Measurements from ENCODE around the gene C19orf25. TPM values are rescaled to one million over a fixed set of nuclear protein-coding genes. Genes with fewer than 3 reads are reported as not detected.

C19orf25 gene
- total and polyA plus RNA-seq, 9 of the 15 experiments (the other 6 are each of a cell fraction or from before 2014, with no cell fraction given), result 0.79 to 96.0 (median 36.1) TPM

DNA sequence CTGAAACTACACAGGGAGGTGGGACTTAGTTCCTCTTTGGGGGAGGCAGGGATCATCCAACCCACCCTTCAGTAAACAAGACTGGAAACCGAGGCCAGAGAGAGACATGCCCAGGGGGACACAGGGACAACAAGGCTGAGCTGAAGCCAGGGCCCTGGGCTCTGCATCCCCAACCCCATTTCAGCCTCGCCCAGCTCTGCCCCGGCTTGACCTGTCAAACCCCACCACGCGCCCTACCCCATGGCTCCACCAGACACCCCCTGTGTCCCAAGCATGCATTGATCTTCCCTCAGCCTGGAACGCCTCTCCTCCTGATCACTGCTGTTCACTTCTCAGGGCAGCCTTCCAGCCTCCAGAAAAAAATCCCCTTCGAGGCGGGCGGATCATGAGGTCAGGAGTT, 31.1 kb downstream of the C19orf25 start (continued):
- TF ChIP-seq, protein P1, sequence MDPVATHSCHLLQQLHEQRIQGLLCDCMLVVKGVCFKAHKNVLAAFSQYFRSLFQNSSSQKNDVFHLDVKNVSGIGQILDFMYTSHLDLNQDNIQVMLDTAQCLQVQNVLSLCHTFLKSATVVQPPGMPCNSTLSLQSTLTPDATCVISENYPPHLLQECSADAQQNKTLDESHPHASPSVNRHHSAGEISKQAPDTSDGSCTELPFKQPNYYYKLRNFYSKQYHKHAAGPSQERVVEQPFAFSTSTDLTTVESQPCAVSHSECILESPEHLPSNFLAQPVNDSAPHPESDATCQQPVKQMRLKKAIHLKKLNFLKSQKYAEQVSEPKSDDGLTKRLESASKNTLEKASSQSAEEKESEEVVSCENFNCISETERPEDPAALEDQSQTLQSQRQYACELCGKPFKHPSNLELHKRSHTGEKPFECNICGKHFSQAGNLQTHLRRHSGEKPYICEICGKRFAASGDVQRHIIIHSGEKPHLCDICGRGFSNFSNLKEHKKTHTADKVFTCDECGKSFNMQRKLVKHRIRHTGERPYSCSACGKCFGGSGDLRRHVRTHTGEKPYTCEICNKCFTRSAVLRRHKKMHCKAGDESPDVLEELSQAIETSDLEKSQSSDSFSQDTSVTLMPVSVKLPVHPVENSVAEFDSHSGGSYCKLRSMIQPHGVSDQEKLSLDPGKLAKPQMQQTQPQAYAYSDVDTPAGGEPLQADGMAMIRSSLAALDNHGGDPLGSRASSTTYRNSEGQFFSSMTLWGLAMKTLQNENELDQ (CRISPR knock-in tag; IDR thresholded peaks at IDR 0.05; ENCODE audit: borderline replicate concordance), result no peak
- TF ChIP-seq MYNN (IDR thresholded peaks at IDR 0.05) (no peak), MYNN (CRISPR knock-in tag; IDR thresholded peaks at IDR 0.05) (no peak), ZNF217 (CRISPR knock-in tag; IDR thresholded peaks at IDR 0.05) (no peak), NR2C2 (CRISPR knock-in tag; IDR thresholded peaks at IDR 0.05) (no peak), NR2C2 (tag; IDR thresholded peaks at IDR 0.05) (no peak), PTTG1 (tag; IDR thresholded peaks at IDR 0.05; ENCODE audit: low read depth) (no peak), ZNF140 (CRISPR knock-in tag; IDR thresholded peaks at IDR 0.05) (no peak), BACH1 (tag; IDR thresholded peaks at IDR 0.05) (no peak), ZSCAN29 (IDR thresholded peaks at IDR 0.05) (no peak), ZBED1 (IDR thresholded peaks at IDR 0.05) (no peak), CHCHD3 (CRISPR knock-in tag; IDR thresholded peaks at IDR 0.05) (no peak)
- TF ChIP-seq, protein P2, sequence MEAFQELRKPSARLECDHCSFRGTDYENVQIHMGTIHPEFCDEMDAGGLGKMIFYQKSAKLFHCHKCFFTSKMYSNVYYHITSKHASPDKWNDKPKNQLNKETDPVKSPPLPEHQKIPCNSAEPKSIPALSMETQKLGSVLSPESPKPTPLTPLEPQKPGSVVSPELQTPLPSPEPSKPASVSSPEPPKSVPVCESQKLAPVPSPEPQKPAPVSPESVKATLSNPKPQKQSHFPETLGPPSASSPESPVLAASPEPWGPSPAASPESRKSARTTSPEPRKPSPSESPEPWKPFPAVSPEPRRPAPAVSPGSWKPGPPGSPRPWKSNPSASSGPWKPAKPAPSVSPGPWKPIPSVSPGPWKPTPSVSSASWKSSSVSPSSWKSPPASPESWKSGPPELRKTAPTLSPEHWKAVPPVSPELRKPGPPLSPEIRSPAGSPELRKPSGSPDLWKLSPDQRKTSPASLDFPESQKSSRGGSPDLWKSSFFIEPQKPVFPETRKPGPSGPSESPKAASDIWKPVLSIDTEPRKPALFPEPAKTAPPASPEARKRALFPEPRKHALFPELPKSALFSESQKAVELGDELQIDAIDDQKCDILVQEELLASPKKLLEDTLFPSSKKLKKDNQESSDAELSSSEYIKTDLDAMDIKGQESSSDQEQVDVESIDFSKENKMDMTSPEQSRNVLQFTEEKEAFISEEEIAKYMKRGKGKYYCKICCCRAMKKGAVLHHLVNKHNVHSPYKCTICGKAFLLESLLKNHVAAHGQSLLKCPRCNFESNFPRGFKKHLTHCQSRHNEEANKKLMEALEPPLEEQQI (IDR thresholded peaks at IDR 0.05), result no peak
- TF ChIP-seq, protein P3, sequence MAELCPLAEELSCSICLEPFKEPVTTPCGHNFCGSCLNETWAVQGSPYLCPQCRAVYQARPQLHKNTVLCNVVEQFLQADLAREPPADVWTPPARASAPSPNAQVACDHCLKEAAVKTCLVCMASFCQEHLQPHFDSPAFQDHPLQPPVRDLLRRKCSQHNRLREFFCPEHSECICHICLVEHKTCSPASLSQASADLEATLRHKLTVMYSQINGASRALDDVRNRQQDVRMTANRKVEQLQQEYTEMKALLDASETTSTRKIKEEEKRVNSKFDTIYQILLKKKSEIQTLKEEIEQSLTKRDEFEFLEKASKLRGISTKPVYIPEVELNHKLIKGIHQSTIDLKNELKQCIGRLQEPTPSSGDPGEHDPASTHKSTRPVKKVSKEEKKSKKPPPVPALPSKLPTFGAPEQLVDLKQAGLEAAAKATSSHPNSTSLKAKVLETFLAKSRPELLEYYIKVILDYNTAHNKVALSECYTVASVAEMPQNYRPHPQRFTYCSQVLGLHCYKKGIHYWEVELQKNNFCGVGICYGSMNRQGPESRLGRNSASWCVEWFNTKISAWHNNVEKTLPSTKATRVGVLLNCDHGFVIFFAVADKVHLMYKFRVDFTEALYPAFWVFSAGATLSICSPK (IDR thresholded peaks at IDR 0.05; ENCODE audit: borderline replicate concordance), result no peak
- TF ChIP-seq, protein P4, sequence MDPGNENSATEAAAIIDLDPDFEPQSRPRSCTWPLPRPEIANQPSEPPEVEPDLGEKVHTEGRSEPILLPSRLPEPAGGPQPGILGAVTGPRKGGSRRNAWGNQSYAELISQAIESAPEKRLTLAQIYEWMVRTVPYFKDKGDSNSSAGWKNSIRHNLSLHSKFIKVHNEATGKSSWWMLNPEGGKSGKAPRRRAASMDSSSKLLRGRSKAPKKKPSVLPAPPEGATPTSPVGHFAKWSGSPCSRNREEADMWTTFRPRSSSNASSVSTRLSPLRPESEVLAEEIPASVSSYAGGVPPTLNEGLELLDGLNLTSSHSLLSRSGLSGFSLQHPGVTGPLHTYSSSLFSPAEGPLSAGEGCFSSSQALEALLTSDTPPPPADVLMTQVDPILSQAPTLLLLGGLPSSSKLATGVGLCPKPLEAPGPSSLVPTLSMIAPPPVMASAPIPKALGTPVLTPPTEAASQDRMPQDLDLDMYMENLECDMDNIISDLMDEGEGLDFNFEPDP (CRISPR knock-in tag; IDR thresholded peaks at IDR 0.05), result no peak
- TF ChIP-seq, protein P5, sequence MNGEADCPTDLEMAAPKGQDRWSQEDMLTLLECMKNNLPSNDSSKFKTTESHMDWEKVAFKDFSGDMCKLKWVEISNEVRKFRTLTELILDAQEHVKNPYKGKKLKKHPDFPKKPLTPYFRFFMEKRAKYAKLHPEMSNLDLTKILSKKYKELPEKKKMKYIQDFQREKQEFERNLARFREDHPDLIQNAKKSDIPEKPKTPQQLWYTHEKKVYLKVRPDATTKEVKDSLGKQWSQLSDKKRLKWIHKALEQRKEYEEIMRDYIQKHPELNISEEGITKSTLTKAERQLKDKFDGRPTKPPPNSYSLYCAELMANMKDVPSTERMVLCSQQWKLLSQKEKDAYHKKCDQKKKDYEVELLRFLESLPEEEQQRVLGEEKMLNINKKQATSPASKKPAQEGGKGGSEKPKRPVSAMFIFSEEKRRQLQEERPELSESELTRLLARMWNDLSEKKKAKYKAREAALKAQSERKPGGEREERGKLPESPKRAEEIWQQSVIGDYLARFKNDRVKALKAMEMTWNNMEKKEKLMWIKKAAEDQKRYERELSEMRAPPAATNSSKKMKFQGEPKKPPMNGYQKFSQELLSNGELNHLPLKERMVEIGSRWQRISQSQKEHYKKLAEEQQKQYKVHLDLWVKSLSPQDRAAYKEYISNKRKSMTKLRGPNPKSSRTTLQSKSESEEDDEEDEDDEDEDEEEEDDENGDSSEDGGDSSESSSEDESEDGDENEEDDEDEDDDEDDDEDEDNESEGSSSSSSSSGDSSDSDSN (IDR thresholded peaks at IDR 0.05; ENCODE audit: borderline replicate concordance in 1 of 2, low read depth in 2 of 2, low read length in 2 of 2), result no peak

Measured in K562 (cell line).